ENCODE data around the gene SNX13.
"Not testable (repeated sequence)": the region's sequence is repeated elsewhere in the genome, so short reads cannot be mapped to it uniquely, and the experiment has no call there.

The SNX13 gene

GRCh38 chr7:17814058-17814457 is 126.2 kb downstream of the SNX13 start:
- no peaks in the 10 kb centered on the region for H3K4me1 ChIP-seq (ENCODE audit: insufficient read depth, low read length, severe bottlenecking)
- H3K36me3 ChIP-seq (ENCODE audit: insufficient read depth, low read length) = peaks cover 30% of the 10 kb centered on the region
- no peak for TF ChIP-seq CTCF (IDR thresholded peaks at IDR 0.05; ENCODE audit: low read length)
- no peak overlapping the region for H3K27ac ChIP-seq (ENCODE audit: low read depth, low read length, poor library complexity, severe bottlenecking)
- H3K4me2 ChIP-seq (ENCODE audit: low read length) = no peak overlapping the region
- no peaks in the 10 kb centered on the region for H3K79me2 ChIP-seq (ENCODE audit: insufficient read depth, low read length)
- H3K27me3 ChIP-seq (ENCODE audit: insufficient read depth, low read length) = no peaks in the 10 kb centered on the region
- H4K20me1 ChIP-seq (ENCODE audit: insufficient read depth, low read length) = no peaks in the 10 kb centered on the region
- H2AFZ ChIP-seq (ENCODE audit: low read length) = no peak overlapping the region
- H3K9ac ChIP-seq (ENCODE audit: low read length) = no peak overlapping the region
- no peak overlapping the region for H3K4me3 ChIP-seq (ENCODE audit: low read depth, low read length, poor library complexity, severe bottlenecking)
- H3K9me3 ChIP-seq (ENCODE audit: low read length) = no peaks in the 10 kb centered on the region
- no peaks in the 10 kb centered on the region for H3F3A ChIP-seq (ENCODE audit: insufficient read depth, low read length)
- no peaks in the 10 kb centered on the region for H3K9me2 ChIP-seq (ENCODE audit: low read depth, low read length)

GRCh38 chr7:17809215-17809614 is 131.1 kb downstream of the SNX13 start:
- H3K27me3 ChIP-seq (ENCODE audit: insufficient read depth, low read length); H3F3A ChIP-seq (ENCODE audit: insufficient read depth, low read length); H3K79me2 ChIP-seq (ENCODE audit: insufficient read depth, low read length); H3K27ac ChIP-seq (ENCODE audit: low read depth, low read length, poor library complexity, severe bottlenecking); H2AFZ ChIP-seq (ENCODE audit: low read length); H3K9me2 ChIP-seq (ENCODE audit: low read depth, low read length); H3K4me1 ChIP-seq (ENCODE audit: insufficient read depth, low read length, severe bottlenecking); H3K9me3 ChIP-seq (ENCODE audit: low read length); H3K9ac ChIP-seq (ENCODE audit: low read length); H3K4me2 ChIP-seq (ENCODE audit: low read length); H4K20me1 ChIP-seq (ENCODE audit: insufficient read depth, low read length); H3K4me3 ChIP-seq (ENCODE audit: low read depth, low read length, poor library complexity, severe bottlenecking): not testable (repeated sequence)
- peaks cover 21% of the 10 kb centered on the region for H3K36me3 ChIP-seq (ENCODE audit: insufficient read depth, low read length)

GRCh38 chr7:17807242-17807641 is 133.1 kb downstream of the SNX13 start:
- Histone ChIP-seq H3K4me1 (ENCODE audit: insufficient read depth, low read length, severe bottlenecking) (no peaks in the 10 kb centered on the region), H3K79me2 (ENCODE audit: insufficient read depth, low read length) (no peaks in the 10 kb centered on the region), H2AFZ (ENCODE audit: low read length) (no peak overlapping the region), H3K9me3 (ENCODE audit: low read length) (no peaks in the 10 kb centered on the region), H3K4me2 (ENCODE audit: low read length) (no peak overlapping the region), H3K27me3 (ENCODE audit: insufficient read depth, low read length) (no peaks in the 10 kb centered on the region), H3F3A (ENCODE audit: insufficient read depth, low read length) (no peaks in the 10 kb centered on the region), H4K20me1 (ENCODE audit: insufficient read depth, low read length) (no peaks in the 10 kb centered on the region), H3K27ac (ENCODE audit: low read depth, low read length, poor library complexity, severe bottlenecking) (no peak overlapping the region), H3K36me3 (ENCODE audit: insufficient read depth, low read length) (peaks cover 17% of the 10 kb centered on the region; the same call in 1 of the 2 replicates), H3K9me2 (ENCODE audit: low read depth, low read length) (no peaks in the 10 kb centered on the region), H3K4me3 (ENCODE audit: low read depth, low read length, poor library complexity, severe bottlenecking) (no peak overlapping the region), H3K9ac (ENCODE audit: low read length) (no peak overlapping the region)
- TF ChIP-seq EZH2 (IDR thresholded peaks at IDR 0.05; ENCODE audit: borderline replicate concordance, low read length) = no peak
- no peak for TF ChIP-seq CTCF (IDR thresholded peaks at IDR 0.05; ENCODE audit: low read length)

GRCh38 chr7:17806631-17807030 is 133.7 kb downstream of the SNX13 start:
- TF ChIP-seq CTCF (IDR thresholded peaks at IDR 0.05; ENCODE audit: low read length) (no peak), EZH2 (IDR thresholded peaks at IDR 0.05; ENCODE audit: borderline replicate concordance, low read length) (no peak)
- Histone ChIP-seq H3K27ac (ENCODE audit: low read depth, low read length, poor library complexity, severe bottlenecking) (no peak overlapping the region), H3K36me3 (ENCODE audit: insufficient read depth, low read length) (peaks cover 22% of the 10 kb centered on the region; the same call in 1 of the 2 replicates), H3K4me2 (ENCODE audit: low read length) (no peak overlapping the region), H3F3A (ENCODE audit: insufficient read depth, low read length) (no peaks in the 10 kb centered on the region), H3K4me1 (ENCODE audit: insufficient read depth, low read length, severe bottlenecking) (no peaks in the 10 kb centered on the region), H2AFZ (ENCODE audit: low read length) (no peak overlapping the region), H3K4me3 (ENCODE audit: low read depth, low read length, poor library complexity, severe bottlenecking) (no peak overlapping the region), H3K27me3 (ENCODE audit: insufficient read depth, low read length) (no peaks in the 10 kb centered on the region), H3K79me2 (ENCODE audit: insufficient read depth, low read length) (no peaks in the 10 kb centered on the region), H3K9me2 (ENCODE audit: low read depth, low read length) (no peaks in the 10 kb centered on the region), H3K9me3 (ENCODE audit: low read length) (no peaks in the 10 kb centered on the region), H4K20me1 (ENCODE audit: insufficient read depth, low read length) (no peaks in the 10 kb centered on the region), H3K9ac (ENCODE audit: low read length) (no peak overlapping the region)

All from OCI-LY1 (cell line).